ENCODE measurements around the gene SLC2A9. TPM values are rescaled to one million over a fixed set of nuclear protein-coding genes. Genes with fewer than 3 reads are reported as not detected.

SLC2A9 gene
- total RNA-seq, 1 donor from 2014 or later: 25.2 TPM

DNA sequence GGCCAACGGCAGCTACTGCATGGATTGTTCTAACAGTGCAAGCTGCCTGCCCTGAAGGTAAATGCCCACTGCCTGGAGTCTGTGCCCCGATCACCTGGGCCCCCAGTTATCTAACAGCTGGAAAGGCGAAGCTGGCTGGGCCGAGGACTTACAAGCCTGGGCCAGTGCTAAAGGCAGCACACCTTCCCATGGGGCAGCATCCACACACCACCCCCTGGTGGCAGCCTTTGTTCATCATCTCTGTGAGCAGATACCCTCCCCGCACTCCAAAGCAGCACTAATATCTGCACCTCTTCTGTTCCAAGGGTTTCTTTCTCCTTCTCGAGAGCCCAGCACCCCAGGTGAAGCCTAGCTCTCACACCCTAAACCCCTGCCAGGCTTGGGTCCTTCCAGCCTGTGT is 7.6 kb downstream of the SLC2A9 start:
- DNase-seq (peak; percentile 62), ATAC-seq (peak; percentile 38 to 61)
- no peak overlapping the region for H3K27ac ChIP-seq
- intact Hi-C loops (cut with DNase I): loop anchor here (10.0 kb wide), 1 partner anchor 249 kb away; no protein-coding TSS in a partner anchor
- peaks cover 8% of the 10 kb centered on the region for H3K4me1 ChIP-seq
- TF ChIP-seq, protein P1, sequence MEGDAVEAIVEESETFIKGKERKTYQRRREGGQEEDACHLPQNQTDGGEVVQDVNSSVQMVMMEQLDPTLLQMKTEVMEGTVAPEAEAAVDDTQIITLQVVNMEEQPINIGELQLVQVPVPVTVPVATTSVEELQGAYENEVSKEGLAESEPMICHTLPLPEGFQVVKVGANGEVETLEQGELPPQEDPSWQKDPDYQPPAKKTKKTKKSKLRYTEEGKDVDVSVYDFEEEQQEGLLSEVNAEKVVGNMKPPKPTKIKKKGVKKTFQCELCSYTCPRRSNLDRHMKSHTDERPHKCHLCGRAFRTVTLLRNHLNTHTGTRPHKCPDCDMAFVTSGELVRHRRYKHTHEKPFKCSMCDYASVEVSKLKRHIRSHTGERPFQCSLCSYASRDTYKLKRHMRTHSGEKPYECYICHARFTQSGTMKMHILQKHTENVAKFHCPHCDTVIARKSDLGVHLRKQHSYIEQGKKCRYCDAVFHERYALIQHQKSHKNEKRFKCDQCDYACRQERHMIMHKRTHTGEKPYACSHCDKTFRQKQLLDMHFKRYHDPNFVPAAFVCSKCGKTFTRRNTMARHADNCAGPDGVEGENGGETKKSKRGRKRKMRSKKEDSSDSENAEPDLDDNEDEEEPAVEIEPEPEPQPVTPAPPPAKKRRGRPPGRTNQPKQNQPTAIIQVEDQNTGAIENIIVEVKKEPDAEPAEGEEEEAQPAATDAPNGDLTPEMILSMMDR (IDR thresholded peaks at IDR 0.05): peak; percentile 45
- H3K36me3 ChIP-seq: no peaks in the 10 kb centered on the region
- H3K27me3 ChIP-seq (ENCODE audit: low read depth): no peaks in the 10 kb centered on the region
- no peak overlapping the region for H3K4me3 ChIP-seq
- no peaks in the 10 kb centered on the region for H3K9me3 ChIP-seq

DNA sequence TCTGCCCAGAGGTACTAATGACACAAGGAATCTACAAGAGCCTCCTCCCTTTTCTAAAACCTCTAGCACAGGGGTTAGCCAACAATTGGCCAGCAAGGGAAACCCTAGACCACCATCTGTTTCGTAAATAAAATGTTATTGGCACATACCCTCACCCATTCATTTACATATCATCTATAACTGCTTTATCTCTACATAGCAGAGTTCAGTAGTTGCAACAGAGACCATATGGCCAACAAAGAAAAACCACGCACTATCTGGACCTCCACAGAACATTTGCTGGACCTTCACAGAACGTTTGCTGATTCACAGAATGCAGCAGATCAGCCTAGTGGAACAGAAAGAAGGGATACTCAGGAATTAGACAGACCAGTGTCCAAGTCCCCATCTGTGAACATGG is 9.4 kb downstream of the SLC2A9 start:
- Histone ChIP-seq H3K4me1 (peaks cover 14% of the 10 kb centered on the region), H3K4me3 (no peak overlapping the region), H3K27ac (no peak overlapping the region), H3K27me3 (ENCODE audit: low read depth) (no peaks in the 10 kb centered on the region), H3K36me3 (no peaks in the 10 kb centered on the region), H3K9me3 (no peaks in the 10 kb centered on the region)
- intact Hi-C loops (cut with DNase I): loop anchor here (10.0 kb wide), 1 partner anchor 247 kb away; no protein-coding TSS in a partner anchor
- ATAC-seq: no peak
- DNase-seq: no peak
- TF ChIP-seq, protein P1 (IDR thresholded peaks at IDR 0.05): no peak

DNA sequence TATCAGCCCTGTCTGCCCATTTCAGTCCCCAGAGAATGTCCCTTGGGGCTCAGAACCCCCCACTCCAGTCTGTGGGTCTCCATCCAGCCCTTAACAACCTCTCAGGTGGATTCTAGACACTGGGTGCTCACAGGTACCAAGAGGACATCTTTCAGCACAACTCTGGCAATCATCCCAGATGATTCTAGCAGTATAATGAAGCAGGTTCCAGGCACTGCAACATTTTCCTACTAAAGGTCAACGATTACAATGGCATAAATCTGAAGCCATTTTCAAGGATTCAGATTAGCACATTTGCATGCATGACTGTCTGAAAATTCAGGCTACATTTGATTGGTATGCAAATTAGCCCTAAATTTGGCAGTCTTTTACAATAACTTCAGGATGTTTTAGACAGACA is 10.0 kb downstream of the SLC2A9 start:
- no peak overlapping the region for H3K4me3 ChIP-seq
- no peaks in the 10 kb centered on the region for H3K9me3 ChIP-seq
- H3K27me3 ChIP-seq (ENCODE audit: low read depth): no peaks in the 10 kb centered on the region
- intact Hi-C loops (cut with DNase I): loop anchor here (10.0 kb wide), 1 partner anchor 246 kb away; no protein-coding TSS in a partner anchor
- no peak for ATAC-seq
- no peak overlapping the region for H3K27ac ChIP-seq
- TF ChIP-seq, protein P1 (IDR thresholded peaks at IDR 0.05): no peak
- peaks cover 20% of the 10 kb centered on the region for H3K4me1 ChIP-seq
- no peak for DNase-seq
- H3K36me3 ChIP-seq: no peaks in the 10 kb centered on the region

DNA sequence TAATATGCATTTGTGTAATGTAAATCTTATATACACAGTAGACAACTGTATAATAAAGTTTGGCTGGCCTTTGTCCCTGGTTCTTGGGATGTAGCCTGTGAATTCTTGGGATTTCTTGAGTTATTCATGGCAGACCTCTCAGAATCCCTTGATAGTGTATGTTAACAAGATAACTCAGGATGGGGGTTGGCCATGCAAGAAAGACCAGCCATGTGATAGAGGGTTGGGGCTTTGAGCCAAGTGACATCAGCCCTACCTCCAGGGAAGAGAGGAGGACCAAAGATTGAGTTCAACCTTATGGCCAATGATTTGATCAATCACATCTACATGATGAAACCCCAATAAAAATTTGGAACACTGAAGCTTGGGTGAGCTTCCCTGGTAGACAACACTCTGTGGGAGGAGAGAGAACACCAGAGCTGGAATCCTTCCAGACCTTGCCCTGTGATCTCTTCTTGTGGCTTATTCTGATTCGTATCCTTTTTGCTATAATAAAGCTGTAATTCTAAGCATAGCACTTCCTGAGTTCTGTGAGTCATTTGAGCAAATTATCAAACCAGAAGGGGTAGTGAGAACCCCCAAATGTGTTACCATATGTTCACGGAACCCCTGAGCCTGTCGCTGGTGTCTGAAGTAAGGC is 11.3 kb downstream of the SLC2A9 start:
- Histone ChIP-seq H3K27me3 (ENCODE audit: low read depth) (no peaks in the 10 kb centered on the region), H3K36me3 (no peaks in the 10 kb centered on the region), H3K4me1 (peaks cover 33% of the 10 kb centered on the region), H3K9me3 (no peaks in the 10 kb centered on the region), H3K4me3 (no peak overlapping the region), H3K27ac (no peak overlapping the region)
- TF ChIP-seq, protein P1 (IDR thresholded peaks at IDR 0.05): no peak
- intact Hi-C loops (cut with DNase I): loop anchor here (10.0 kb wide), 1 partner anchor 245 kb away; no protein-coding TSS in a partner anchor
- ATAC-seq: no peak
- no peak for DNase-seq

DNA sequence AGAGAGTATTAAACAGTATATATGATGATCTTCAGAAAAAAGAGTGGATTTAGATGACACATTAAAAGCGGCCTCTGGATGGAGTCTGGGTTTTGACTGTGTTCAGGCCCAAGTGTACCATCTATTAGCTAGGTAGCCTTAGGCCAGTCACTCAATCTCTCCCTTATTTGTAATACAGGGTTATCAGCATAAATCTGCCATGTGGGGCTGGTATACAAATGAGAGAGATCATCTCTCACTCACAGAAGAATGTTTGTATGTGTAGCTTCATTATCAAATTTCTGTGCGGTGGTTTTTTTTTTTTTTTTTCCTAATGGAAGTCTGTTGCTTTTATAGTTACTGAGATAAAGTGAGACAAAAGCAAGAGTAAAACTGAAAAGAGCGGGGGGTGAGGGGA is 12.7 kb downstream of the SLC2A9 start:
- Histone ChIP-seq H3K27me3 (ENCODE audit: low read depth) (no peaks in the 10 kb centered on the region), H3K27ac (no peak overlapping the region), H3K36me3 (no peaks in the 10 kb centered on the region), H3K9me3 (no peaks in the 10 kb centered on the region), H3K4me1 (peaks cover 35% of the 10 kb centered on the region), H3K4me3 (no peak overlapping the region)
- ATAC-seq (no peak), DNase-seq (no peak)
- intact Hi-C loops (cut with DNase I): no loop called here
- TF ChIP-seq, protein P1 (IDR thresholded peaks at IDR 0.05): no peak

All from lower lobe of right lung (tissue), 2 donors.